Glomerular visceral epithelial cell (primary cell): ENCODE data around the gene MAPK7.

Experiments used
- DNase-seq: peaks from one replicate; pipeline ENCODE4 v3.0.0-alpha.2; 2016; ENCODE audit errors: extremely low spot score

Gene MAPK7

DNA sequence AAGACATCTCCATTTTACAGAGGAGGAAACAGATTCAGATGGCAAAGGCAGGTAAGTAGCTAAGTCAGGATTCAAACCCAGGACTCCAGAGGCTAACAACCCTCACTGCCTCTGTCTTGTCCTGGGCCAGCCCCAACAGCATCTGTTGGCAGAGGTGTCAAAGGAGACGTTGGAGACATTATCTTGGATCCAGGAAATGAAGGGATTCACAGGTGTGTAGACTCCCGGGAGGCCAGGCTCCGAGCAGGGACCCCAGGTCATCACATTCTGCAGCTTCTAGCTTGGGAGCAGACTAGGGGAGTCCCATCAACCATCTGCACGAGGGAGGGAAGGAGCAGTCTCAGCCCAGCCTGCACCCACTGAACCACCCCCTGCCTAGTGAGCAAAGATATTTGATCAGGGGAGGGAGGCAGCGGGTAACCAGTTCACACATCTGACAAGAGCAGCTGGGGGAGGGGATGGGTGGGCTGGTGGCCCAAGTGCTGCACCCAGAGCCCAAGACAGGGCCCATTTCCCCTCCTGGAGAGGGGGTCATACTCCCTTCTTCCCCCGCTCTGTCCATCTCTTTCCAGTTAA is 14.8 kb upstream of the MAPK7 start:
- DNase-seq: no peak

GRCh38 chr17:19364699-19365498 is 13.4 kb upstream of the MAPK7 start:
- no peak for DNase-seq

DNA sequence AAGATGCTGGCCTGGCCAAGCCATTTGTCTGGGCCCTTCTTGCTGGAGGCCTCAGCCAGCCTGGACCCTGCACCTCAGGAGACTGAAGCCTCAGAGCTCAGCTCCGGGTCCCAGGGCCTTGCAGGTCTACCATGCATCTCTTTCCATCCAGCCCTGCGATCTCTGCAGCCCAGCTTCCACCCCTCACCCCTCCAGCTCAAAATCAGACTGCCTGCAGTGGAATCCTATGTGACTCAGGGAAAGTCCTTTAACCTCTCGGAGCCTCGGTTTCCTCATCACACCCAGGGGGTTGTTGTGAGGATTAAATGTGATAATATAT is 12.8 kb upstream of the MAPK7 start:
- no peak for DNase-seq

GRCh38 chr17:19365833-19366636 is 12.3 kb upstream of the MAPK7 start:
- DNase-seq: no peak

DNA sequence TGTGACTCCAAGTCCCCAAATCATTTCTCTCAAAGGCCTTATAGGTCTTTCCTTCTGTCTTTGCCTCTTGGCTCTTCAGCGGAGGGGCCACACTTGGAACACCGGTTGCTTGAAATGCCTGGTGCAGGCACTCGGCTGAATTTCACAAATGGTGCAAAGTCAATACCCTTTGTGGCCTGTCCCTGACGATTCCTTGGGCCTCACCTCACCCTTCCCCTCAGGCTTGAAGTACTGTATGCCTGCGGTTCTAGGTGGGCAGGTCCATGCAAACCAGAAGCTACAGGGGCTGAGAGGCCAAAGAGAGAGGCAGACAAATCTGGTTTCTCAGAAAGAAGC is 11.7 kb upstream of the MAPK7 start:
- DNase-seq: no peak

- no peak for DNase-seq
Observed at GRCh38 chr17:19368229-19368628, 10.1 kb upstream of the MAPK7 start.

GRCh38 chr17:19369107-19369778 is 9.1 kb upstream of the MAPK7 start:
- DNase-seq: no peak

- no peak for DNase-seq
Observed at GRCh38 chr17:19369846-19370492, 8.3 kb upstream of the MAPK7 start.

- peak; percentile 63 for DNase-seq
Observed at GRCh38 chr17:19370493-19370960, 7.8 kb upstream of the MAPK7 start.

- DNase-seq: no peak
Observed at GRCh38 chr17:19371259-19372010, 6.9 kb upstream of the MAPK7 start.

- DNase-seq: no peak
Observed at GRCh38 chr17:19372011-19372370, 6.3 kb upstream of the MAPK7 start.

GRCh38 chr17:19372439-19372838 is 5.9 kb upstream of the MAPK7 start:
- no peak for DNase-seq

DNA sequence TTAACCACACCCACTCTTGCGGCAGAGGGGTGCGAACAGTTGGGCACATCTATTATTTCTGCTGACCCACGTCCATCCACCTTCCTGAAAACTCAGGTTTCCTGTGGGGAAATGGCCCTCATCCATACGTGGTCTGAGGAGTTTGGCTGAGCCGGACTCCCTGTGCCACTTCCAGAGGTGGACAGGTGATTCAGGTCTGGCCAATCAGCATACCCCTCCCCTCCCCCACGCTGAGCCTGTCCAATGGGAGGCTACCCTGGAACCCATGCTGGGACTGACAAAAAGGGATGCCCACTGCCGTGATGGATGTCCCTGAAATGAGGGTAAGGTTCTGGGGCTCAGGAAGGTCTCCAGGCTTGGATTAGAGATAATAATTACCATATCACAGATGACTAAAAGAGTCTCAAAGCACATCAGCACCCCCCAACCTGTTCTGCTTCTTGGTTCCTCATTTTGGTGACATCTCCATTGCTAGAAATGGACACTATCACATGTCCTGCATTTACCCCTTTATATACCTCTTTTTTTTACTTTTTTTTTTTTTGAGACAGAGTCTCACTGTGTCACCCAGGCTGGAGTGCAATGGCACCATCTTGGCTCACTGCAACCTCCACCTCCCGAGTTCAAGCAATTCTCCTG is 5.3 kb upstream of the MAPK7 start:
- DNase-seq: no peak

- DNase-seq: no peak
Observed at GRCh38 chr17:19374136-19374535, 4.2 kb upstream of the MAPK7 start.

GRCh38 chr17:19375732-19376131 is 2.6 kb upstream of the MAPK7 start:
- DNase-seq: no peak

GRCh38 chr17:19376811-19377210 is 1.5 kb upstream of the MAPK7 start:
- DNase-seq: peak; percentile 21

- DNase-seq: peak; percentile 99
Observed at GRCh38 chr17:19377602-19378415, 489 bp upstream of the MAPK7 start.

DNA sequence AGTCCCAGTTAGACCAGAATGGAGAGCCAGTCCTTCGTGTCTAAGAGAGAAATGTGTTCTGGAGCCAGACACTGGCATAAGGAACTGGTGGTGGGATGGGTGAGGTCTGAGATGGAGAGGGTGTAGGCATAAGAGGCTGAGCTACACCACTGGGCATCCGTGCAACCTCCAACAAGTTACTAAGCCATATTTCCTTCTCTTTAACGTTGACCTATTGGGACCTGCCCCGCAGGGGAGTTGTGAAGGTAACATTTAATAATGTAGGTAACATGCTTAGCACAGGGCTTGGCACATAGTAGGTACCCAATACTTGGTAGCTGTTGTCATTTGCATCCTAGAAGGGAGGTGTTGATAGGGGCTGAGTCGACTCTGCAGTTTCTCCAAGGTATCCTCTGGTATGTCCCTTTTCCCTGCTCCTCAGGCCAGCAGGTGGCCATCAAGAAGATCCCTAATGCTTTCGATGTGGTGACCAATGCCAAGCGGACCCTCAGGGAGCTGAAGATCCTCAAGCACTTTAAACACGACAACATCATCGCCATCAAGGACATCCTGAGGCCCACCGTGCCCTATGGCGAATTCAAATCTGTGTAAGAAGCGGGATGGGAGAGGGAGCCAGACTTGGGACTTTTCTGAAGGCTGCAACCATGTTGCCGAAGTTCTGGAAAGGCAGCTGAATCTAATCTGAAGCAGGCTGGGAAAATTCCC is 1.2 kb downstream of the MAPK7 start:
- DNase-seq: no peak
